PC-9 (cell line): ENCODE data around the gene OR6K3.

ENCODE experiments used
- CTCF ChIP-seq: fragments of 200-600 bp; sonication (generic); conservative IDR thresholded peaks from 2 replicates; pipeline ENCODE4 v1.6.1; 2017; ENCODE audit warnings: mixed run types, antibody characterized with exemption, mild to moderate bottlenecking, moderate library complexity
- EZH2 ChIP-seq: fragments of 200-600 bp; sonication (generic); IDR thresholded peaks from 2 replicates; pipeline ENCODE4 v1.8.0; 2017; ENCODE audit warnings: antibody characterized with exemption, low read depth

GRCh38 chr1:158689875-158690274, 30.6 kb downstream of the OR6K3 start:
- TF ChIP-seq EZH2 (no peak), CTCF (no peak)
